Measurements from ENCODE around the gene OR2S2. TPM values are rescaled to one million over a fixed set of nuclear protein-coding genes. Genes with fewer than 3 reads are reported as not detected.

OR2S2 gene
- total RNA-seq, 1 experiment from 2014 or later: not detected

GRCh38 chr9:35909274-35909673 lies 48.7 kb downstream of the OR2S2 start, which contains the start of gene SPAAR (continued):
- no peak for TF ChIP-seq TCF7 (CRISPR knock-in tag; IDR thresholded peaks at IDR 0.05; ENCODE audit: low read depth)
- no peak for TF ChIP-seq CBFB (CRISPR knock-in tag; IDR thresholded peaks at IDR 0.05; ENCODE audit: low read depth)
- TF ChIP-seq ZNF232 (CRISPR knock-in tag; IDR thresholded peaks at IDR 0.05): no peak

- H3K27me3 Mint-ChIP-seq (ENCODE audit: low read depth): peaks cover 4% of the 10 kb centered on the region; the same call in 1 of the 2 replicates
- H3K4me3 Mint-ChIP-seq: no peak overlapping the region
- peak overlapping the region; percentile 92; the same call in 1 of the 2 replicates for H3K27ac Mint-ChIP-seq
- peaks cover 43% of the 10 kb centered on the region for H3K4me1 Mint-ChIP-seq
- no peak for TF ChIP-seq STAT6 (CRISPR knock-in tag; conservative IDR thresholded peaks at IDR 0.05; ENCODE audit: low read depth)
- TF ChIP-seq ARID4B (CRISPR knock-in tag; IDR thresholded peaks at IDR 0.05; ENCODE audit: borderline replicate concordance): no peak
- no peak for TF ChIP-seq IRF1 (CRISPR knock-in tag; IDR thresholded peaks at IDR 0.05)
- no peak for TF ChIP-seq ZNF232 (CRISPR knock-in tag; IDR thresholded peaks at IDR 0.05)
- CTCF ChIA-PET: interaction anchor here (0.7 to 3.2 kb wide), 6 partner anchors 26 to 117 kb away, joined by 3 to 16 read pairs (median 4); partner anchors contain the start of genes HINT2 and NPR2
- H3K9me3 Mint-ChIP-seq: no peaks in the 10 kb centered on the region
- ATAC-seq (no peak), DNase-seq (ENCODE audit: low spot score) (no peak)
- POLR2A ChIA-PET: no interaction called here
- no peaks in the 10 kb centered on the region for H3K36me3 Mint-ChIP-seq
Observed at GRCh38 chr9:35908504-35909125, 49.3 kb downstream of the OR2S2 start.

GRCh38 chr9:35907711-35908503 lies 50.0 kb downstream of the OR2S2 start:
- Mint-ChIP-seq H3K4me1 (peaks cover 43% of the 10 kb centered on the region), H3K36me3 (no peaks in the 10 kb centered on the region), H3K4me3 (peak overlapping the region; percentile 19), H3K27me3 (ENCODE audit: low read depth) (peaks cover 4% of the 10 kb centered on the region; the same call in 1 of the 2 replicates), H3K27ac (peak overlapping the region; percentile 92), H3K9me3 (no peaks in the 10 kb centered on the region)
- peak; percentile 54 for ATAC-seq
- ChIA-PET CTCF (interaction anchor here (0.9 to 7.5 kb wide), 6 partner anchors 26 to 118 kb away, joined by 3 to 52 read pairs (median 8); no protein-coding TSS in a partner anchor), POLR2A (interaction anchor here (0.7 kb wide), 1 partner anchor 592 kb away, joined by 3 read pairs; no protein-coding TSS in a partner anchor)
- no peak for DNase-seq (ENCODE audit: low spot score)
- no peak for TF ChIP-seq CBFB (CRISPR knock-in tag; IDR thresholded peaks at IDR 0.05; ENCODE audit: low read depth)
- TF ChIP-seq USF2 (CRISPR knock-in tag; IDR thresholded peaks at IDR 0.05): no peak
- TF ChIP-seq SMAD4 (CRISPR knock-in tag; IDR thresholded peaks at IDR 0.05): no peak
- TF ChIP-seq RELA (CRISPR knock-in tag; IDR thresholded peaks at IDR 0.05; ENCODE audit: borderline replicate concordance): no peak
- no peak for TF ChIP-seq ERG (CRISPR knock-in tag; IDR thresholded peaks at IDR 0.05)
- no peak for TF ChIP-seq CDX4 (CRISPR knock-in tag; IDR thresholded peaks at IDR 0.05; ENCODE audit: borderline replicate concordance)
- 0 out of 2 replicates have a peak, but pooled peaks have one; percentile 18 for TF ChIP-seq ETV6 (CRISPR knock-in tag; IDR thresholded peaks at IDR 0.05)
- no peak for TF ChIP-seq CREB1 (CRISPR knock-in tag; IDR thresholded peaks at IDR 0.05)
- no peak for TF ChIP-seq TEAD1 (CRISPR knock-in tag; IDR thresholded peaks at IDR 0.05)
- TF ChIP-seq NFATC4 (CRISPR knock-in tag; IDR thresholded peaks at IDR 0.05): no peak
- no peak for TF ChIP-seq ZBTB43 (CRISPR knock-in tag; IDR thresholded peaks at IDR 0.05)
- TF ChIP-seq NR2C2 (CRISPR knock-in tag; IDR thresholded peaks at IDR 0.05): no peak
- no peak for TF ChIP-seq ZNF121 (CRISPR knock-in tag; IDR thresholded peaks at IDR 0.05)

Data from WTC11 (cell line).